Mammary epithelial cell (primary cell): Measurements from ENCODE around the gene F11R.

Experiments
- CTCF ChIP-seq, 2 donors: IDR thresholded peaks in 1 of 2; conservative IDR thresholded peaks in 1 of 2; 2 replicates each; pipeline ENCODE4 v1.5.1; 2011 to 2012; ENCODE audit warnings: inconsistent platforms in 2 of 2, low read length in 2 of 2, mild to moderate bottlenecking in 2 of 2, control low read depth in 1 of 2, low read depth in 1 of 2; ENCODE audit not compliant: insufficient read depth in 1 of 2; ENCODE audit errors: extremely low read depth in 1 of 2
- EZH2 ChIP-seq: IDR thresholded peaks from 2 replicates; pipeline ENCODE4 v1.6.1; 2012; ENCODE audit warnings: low read length, inconsistent platforms, borderline replicate concordance

GRCh38 chr1:161006563-161006962 lies 14.4 kb downstream of the F11R start:
- TF ChIP-seq CTCF (conservative IDR thresholded peaks at IDR 0.05 in 1 of 2, IDR thresholded peaks at IDR 0.05 in 1 of 2; ENCODE audit: extremely low read depth in 1 of 2, insufficient read depth in 1 of 2, low read depth in 1 of 2, low read length in 2 of 2), result no peak
- TF ChIP-seq EZH2, result no peak
